ENCODE data around the gene RABGAP1L.

Gene RABGAP1L

GRCh38 chr1:174898102-174898797, 738.9 kb downstream of the RABGAP1L start:
- no peak overlapping the region for H3K4me3 ChIP-seq (ENCODE audit: low read length)
- TF ChIP-seq, protein P1, sequence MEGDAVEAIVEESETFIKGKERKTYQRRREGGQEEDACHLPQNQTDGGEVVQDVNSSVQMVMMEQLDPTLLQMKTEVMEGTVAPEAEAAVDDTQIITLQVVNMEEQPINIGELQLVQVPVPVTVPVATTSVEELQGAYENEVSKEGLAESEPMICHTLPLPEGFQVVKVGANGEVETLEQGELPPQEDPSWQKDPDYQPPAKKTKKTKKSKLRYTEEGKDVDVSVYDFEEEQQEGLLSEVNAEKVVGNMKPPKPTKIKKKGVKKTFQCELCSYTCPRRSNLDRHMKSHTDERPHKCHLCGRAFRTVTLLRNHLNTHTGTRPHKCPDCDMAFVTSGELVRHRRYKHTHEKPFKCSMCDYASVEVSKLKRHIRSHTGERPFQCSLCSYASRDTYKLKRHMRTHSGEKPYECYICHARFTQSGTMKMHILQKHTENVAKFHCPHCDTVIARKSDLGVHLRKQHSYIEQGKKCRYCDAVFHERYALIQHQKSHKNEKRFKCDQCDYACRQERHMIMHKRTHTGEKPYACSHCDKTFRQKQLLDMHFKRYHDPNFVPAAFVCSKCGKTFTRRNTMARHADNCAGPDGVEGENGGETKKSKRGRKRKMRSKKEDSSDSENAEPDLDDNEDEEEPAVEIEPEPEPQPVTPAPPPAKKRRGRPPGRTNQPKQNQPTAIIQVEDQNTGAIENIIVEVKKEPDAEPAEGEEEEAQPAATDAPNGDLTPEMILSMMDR (IDR thresholded peaks at IDR 0.05; ENCODE audit: insufficient read depth, low read depth, low read length, missing control alignments): no peak
- no peak for DNase-seq (ENCODE audit: low read depth)

- no peak overlapping the region for H3K4me3 ChIP-seq (ENCODE audit: low read length)
Measured at GRCh38 chr1:174900317-174900716, 741.0 kb downstream of the RABGAP1L start.

GRCh38 chr1:174902531-174903099, 743.3 kb downstream of the RABGAP1L start:
- no peak overlapping the region for H3K4me3 ChIP-seq (ENCODE audit: low read length)
- peak; percentile 76 for DNase-seq (ENCODE audit: low read depth)
- TF ChIP-seq, protein P1 (IDR thresholded peaks at IDR 0.05; ENCODE audit: insufficient read depth, low read depth, low read length, missing control alignments): no peak

More at GRCh38 chr1:174900317-174900716, 741.0 kb downstream of the RABGAP1L start:
- TF ChIP-seq, protein P1 (IDR thresholded peaks at IDR 0.05; ENCODE audit: insufficient read depth, low read depth, low read length, missing control alignments): no peak
- no peak for DNase-seq (ENCODE audit: low read depth)

GRCh38 chr1:174911606-174912005, 752.3 kb downstream of the RABGAP1L start:
- no peak for DNase-seq (ENCODE audit: low read depth)
- TF ChIP-seq, protein P1 (IDR thresholded peaks at IDR 0.05; ENCODE audit: insufficient read depth, low read depth, low read length, missing control alignments): no peak
- H3K4me3 ChIP-seq (ENCODE audit: low read length): no peak overlapping the region

- DNase-seq (ENCODE audit: low read depth): no peak
- H3K4me3 ChIP-seq (ENCODE audit: low read length): no peak overlapping the region
- TF ChIP-seq, protein P1 (IDR thresholded peaks at IDR 0.05; ENCODE audit: insufficient read depth, low read depth, low read length, missing control alignments): no peak
Measured at GRCh38 chr1:174912264-174912663, 752.9 kb downstream of the RABGAP1L start.

DNA sequence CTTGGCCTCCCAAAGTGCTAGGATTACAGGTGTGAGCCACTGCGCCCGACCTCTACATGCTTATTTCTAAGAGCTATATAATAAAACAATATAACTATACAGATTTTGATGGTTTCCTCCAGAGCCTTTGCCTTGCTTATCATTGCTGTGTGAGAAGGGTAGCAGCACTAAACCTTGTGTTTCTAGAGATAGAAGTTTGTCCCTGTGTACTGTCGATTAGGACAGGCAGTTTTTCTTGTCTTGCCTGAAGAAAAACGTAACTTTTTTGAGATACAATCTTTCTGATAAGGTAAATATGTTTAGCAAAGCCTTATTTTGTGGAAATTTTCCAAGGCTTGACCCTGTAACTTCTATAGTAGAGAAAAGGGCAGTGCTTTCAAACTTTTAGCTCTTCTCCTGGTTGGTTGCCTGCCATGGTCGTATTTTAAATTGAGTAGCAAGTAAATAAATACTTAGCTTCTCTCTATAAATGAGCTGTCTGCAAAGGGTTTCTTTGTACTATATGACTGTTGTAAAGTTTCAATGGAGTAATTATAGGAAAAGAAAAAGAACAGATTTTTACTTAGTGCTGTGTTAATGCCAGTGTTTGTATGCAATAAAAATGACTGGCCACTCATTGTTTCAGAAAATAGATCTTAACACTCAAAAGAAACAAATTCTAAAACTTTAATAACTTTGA, 754.0 kb downstream of the RABGAP1L start:
- H3K4me3 ChIP-seq (ENCODE audit: low read length): no peak overlapping the region
- TF ChIP-seq, protein P1 (IDR thresholded peaks at IDR 0.05; ENCODE audit: insufficient read depth, low read depth, low read length, missing control alignments): no peak
- no peak for DNase-seq (ENCODE audit: low read depth)
